Measurements from ENCODE around the gene RBFA.

RBFA gene, protein sequence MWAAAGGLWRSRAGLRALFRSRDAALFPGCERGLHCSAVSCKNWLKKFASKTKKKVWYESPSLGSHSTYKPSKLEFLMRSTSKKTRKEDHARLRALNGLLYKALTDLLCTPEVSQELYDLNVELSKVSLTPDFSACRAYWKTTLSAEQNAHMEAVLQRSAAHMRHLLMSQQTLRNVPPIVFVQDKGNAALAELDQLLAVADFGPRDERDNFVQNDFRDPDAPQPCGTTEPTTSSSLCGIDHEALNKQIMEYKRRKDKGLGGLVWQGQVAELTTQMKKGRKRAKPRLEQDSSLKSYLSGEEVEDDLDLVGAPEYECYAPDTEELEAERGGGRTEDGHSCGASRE

DNA sequence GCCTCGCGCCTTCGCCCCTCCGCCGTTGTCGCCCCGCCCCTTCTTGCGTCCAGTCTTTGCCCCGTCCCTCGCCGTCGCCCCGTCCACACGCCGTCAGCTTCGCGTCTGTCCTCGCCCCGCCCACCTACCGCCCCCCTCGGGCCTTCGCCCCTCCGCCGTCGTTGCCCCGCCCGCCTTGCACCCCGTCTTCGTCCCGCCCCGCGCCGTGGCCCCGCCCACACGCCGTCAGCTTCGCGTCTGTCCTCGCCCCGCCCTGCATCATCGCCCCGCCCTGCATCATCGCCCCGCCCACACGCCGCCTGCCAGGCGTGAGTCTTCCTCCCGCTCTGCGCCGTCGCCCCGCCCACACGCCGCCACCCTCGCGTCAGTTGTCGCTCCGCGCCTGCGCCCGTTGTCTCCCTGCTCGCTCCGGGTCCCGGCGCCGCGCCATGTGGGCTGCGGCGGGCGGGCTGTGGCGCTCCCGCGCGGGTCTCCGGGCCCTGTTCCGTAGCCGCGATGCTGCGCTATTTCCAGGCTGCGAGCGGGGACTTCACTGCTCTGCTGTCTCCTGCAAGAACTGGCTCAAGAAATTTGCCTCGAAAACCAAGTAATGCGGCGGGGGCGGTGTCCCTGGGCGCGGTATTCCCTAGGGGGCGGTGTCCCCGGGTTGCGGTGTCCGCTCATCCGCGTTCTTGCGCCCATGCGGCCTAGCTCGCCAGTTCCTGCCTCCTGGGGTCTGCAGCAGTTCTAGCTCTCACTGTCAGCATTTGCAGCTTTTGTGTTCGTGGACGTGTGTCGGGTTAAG lies at the start of gene RBFA:
RBFA (plus strand) TSS at position 367 of the 784 bp plus-strand sequence; CDS start at position 429, 62 bp downstream.
- H3K4me1 ChIP-seq (ENCODE audit: insufficient read depth, poor library complexity, severe bottlenecking) = no peaks in the 10 kb centered on the region
- H3K4me3 ChIP-seq (ENCODE audit: severe bottlenecking) = peak within 1 kb of the TSS; percentile 65
- ATAC-seq (ENCODE audit: low read depth) (peak; percentile 79), DNase-seq (ENCODE audit: low spot score) (peak; percentile 99)
- H3K27ac ChIP-seq (ENCODE audit: poor library complexity, severe bottlenecking) = peak within 1 kb of the TSS; percentile 61
- H3K36me3 ChIP-seq (ENCODE audit: low read depth) = peaks cover 10% of the 10 kb centered on the region; the same call in 1 of the 2 replicates
- TF ChIP-seq, protein P1, sequence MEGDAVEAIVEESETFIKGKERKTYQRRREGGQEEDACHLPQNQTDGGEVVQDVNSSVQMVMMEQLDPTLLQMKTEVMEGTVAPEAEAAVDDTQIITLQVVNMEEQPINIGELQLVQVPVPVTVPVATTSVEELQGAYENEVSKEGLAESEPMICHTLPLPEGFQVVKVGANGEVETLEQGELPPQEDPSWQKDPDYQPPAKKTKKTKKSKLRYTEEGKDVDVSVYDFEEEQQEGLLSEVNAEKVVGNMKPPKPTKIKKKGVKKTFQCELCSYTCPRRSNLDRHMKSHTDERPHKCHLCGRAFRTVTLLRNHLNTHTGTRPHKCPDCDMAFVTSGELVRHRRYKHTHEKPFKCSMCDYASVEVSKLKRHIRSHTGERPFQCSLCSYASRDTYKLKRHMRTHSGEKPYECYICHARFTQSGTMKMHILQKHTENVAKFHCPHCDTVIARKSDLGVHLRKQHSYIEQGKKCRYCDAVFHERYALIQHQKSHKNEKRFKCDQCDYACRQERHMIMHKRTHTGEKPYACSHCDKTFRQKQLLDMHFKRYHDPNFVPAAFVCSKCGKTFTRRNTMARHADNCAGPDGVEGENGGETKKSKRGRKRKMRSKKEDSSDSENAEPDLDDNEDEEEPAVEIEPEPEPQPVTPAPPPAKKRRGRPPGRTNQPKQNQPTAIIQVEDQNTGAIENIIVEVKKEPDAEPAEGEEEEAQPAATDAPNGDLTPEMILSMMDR (IDR thresholded peaks at IDR 0.05; ENCODE audit: poor library complexity, severe bottlenecking) = peak; percentile 52
- H3K9me3 ChIP-seq (ENCODE audit: severe bottlenecking) = no peaks in the 10 kb centered on the region
- no peaks in the 10 kb centered on the region for H3K27me3 ChIP-seq (ENCODE audit: insufficient read depth, poor library complexity, severe bottlenecking)

DNA sequence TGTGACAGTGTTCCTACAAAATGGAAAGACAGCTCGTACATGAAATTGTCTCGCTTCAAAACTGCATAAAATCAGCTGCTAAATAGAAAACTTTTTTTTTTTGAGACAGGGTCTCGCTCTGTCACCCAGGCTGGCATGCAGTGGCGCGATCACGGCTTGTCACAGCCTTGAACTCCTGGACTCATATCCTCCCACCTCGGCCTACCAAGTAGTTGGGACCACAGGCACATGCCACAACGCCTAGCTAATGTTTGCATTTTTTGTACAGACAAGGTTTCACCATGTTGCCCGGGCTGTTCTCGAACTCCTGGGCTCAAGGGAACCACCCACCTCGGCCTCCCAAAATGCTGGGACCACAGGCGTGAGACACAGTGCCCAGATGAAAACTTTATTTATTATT lies 49.1 kb upstream of the RBFA start:
- H3K36me3 ChIP-seq (ENCODE audit: low read depth) = peaks cover 55% of the 10 kb centered on the region
- no peak overlapping the region for H3K27ac ChIP-seq (ENCODE audit: poor library complexity, severe bottlenecking)
- ATAC-seq (ENCODE audit: low read depth) (no peak), DNase-seq (ENCODE audit: low spot score) (no peak)
- no peaks in the 10 kb centered on the region for H3K9me3 ChIP-seq (ENCODE audit: severe bottlenecking)
- TF ChIP-seq, protein P1 (IDR thresholded peaks at IDR 0.05; ENCODE audit: poor library complexity, severe bottlenecking) = no peak
- H3K4me1 ChIP-seq (ENCODE audit: insufficient read depth, poor library complexity, severe bottlenecking) = peaks cover 4% of the 10 kb centered on the region
- no peaks in the 10 kb centered on the region for H3K27me3 ChIP-seq (ENCODE audit: insufficient read depth, poor library complexity, severe bottlenecking)
- no peak overlapping the region for H3K4me3 ChIP-seq (ENCODE audit: severe bottlenecking)

DNA sequence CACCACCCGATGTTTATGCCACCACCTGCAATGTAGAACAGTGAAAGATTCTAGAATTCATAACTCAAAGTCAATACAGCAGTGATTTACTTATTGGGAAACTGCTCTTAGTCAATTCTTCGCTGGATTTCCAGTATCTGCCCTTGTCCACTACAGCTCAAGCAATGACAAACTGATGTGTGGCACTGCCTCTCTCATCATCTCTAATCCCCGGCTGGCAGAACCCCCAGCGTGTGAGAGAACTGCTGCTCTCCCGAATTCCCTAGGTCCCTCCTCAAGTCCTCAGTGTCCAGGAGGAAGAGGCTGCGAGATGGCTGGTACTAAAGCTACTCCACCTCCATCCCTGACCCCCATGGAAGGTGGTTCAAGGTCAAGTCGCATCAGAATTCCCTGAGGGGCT lies 47.5 kb upstream of the RBFA start:
- DNase-seq (ENCODE audit: low spot score) = no peak
- Histone ChIP-seq H3K9me3 (ENCODE audit: severe bottlenecking) (no peaks in the 10 kb centered on the region), H3K4me1 (ENCODE audit: insufficient read depth, poor library complexity, severe bottlenecking) (peaks cover 4% of the 10 kb centered on the region), H3K4me3 (ENCODE audit: severe bottlenecking) (peak overlapping the region; percentile 73), H3K36me3 (ENCODE audit: low read depth) (peaks cover 44% of the 10 kb centered on the region), H3K27me3 (ENCODE audit: insufficient read depth, poor library complexity, severe bottlenecking) (no peaks in the 10 kb centered on the region), H3K27ac (ENCODE audit: poor library complexity, severe bottlenecking) (no peak overlapping the region)
- ATAC-seq (ENCODE audit: low read depth) = no peak
- TF ChIP-seq, protein P1 (IDR thresholded peaks at IDR 0.05; ENCODE audit: poor library complexity, severe bottlenecking) = no peak

DNA sequence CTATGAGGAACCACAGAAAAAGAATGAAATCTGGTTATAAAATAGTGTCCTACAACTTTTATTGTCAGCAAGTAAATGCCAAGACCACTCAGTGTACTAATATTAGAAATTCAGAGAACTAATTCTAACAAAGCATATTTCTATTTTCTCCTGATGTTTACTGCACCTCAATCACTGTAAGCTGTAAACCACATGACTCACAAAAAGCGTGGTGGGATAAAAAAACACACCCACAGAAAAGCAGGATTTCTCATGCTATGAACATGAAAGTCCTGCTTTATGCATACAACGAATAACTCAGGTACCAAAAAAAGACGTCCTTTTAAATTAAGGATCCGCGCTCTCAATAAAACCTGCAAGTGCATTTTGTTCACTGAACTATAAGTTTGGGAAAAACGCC lies 46.7 kb upstream of the RBFA start:
- peaks cover 4% of the 10 kb centered on the region for H3K4me1 ChIP-seq (ENCODE audit: insufficient read depth, poor library complexity, severe bottlenecking)
- DNase-seq (ENCODE audit: low spot score) = no peak

More for the DNA sequence above, 46.7 kb upstream of the RBFA start:
- Histone ChIP-seq H3K9me3 (ENCODE audit: severe bottlenecking) (no peaks in the 10 kb centered on the region), H3K27me3 (ENCODE audit: insufficient read depth, poor library complexity, severe bottlenecking) (no peaks in the 10 kb centered on the region), H3K4me3 (ENCODE audit: severe bottlenecking) (peak overlapping the region; percentile 73), H3K36me3 (ENCODE audit: low read depth) (peaks cover 41% of the 10 kb centered on the region), H3K27ac (ENCODE audit: poor library complexity, severe bottlenecking) (peak overlapping the region; percentile 77)
- ATAC-seq (ENCODE audit: low read depth) = no peak
- TF ChIP-seq, protein P1 (IDR thresholded peaks at IDR 0.05; ENCODE audit: poor library complexity, severe bottlenecking) = no peak
